ENCODE data around the gene DDIT3. TPM values are rescaled to one million over a fixed set of nuclear protein-coding genes. Genes with fewer than 3 reads are reported as not detected.

The DDIT3 gene
- total RNA-seq, 2 experiments from 2014 or later = 32.3 to 42.7 TPM

GRCh38 chr12:57470286-57470969 lies 49.9 kb downstream of the DDIT3 start:
- intact Hi-C loops (cut with micrococcal nuclease; ENCODE audit: unreplicated experiment) = no loop called here
- no peak overlapping the region for H2AFZ ChIP-seq (ENCODE audit: low read length)
- H3K79me2 ChIP-seq (ENCODE audit: insufficient read depth, low read depth, low read length) = no peaks in the 10 kb centered on the region
- no peaks in the 10 kb centered on the region for H3K4me1 ChIP-seq (ENCODE audit: insufficient read depth, low read length, poor library complexity, severe bottlenecking)
- H3K27ac ChIP-seq (ENCODE audit: low read depth, low read length, poor library complexity, severe bottlenecking) = no peak overlapping the region
- no peaks in the 10 kb centered on the region for H3K9me2 ChIP-seq (ENCODE audit: insufficient read depth, low read length)
- peaks cover 64% of the 10 kb centered on the region for H3K36me3 ChIP-seq (ENCODE audit: insufficient read depth, low read length)
- no peak for DNase-seq (ENCODE audit: low spot score)
- CTCF ChIA-PET (ENCODE audit: unreplicated experiment) = no interaction called here
- POLR2A ChIA-PET = interaction anchor here (0.5 kb wide), 1 partner anchor 22 kb away, joined by 3 read pairs; no protein-coding TSS in a partner anchor
- H4K20me1 ChIP-seq (ENCODE audit: insufficient read depth, low read length) = no peaks in the 10 kb centered on the region
- no peaks in the 10 kb centered on the region for H3K9me3 ChIP-seq (ENCODE audit: low read length)
- no peak for TF ChIP-seq EZH2phosphoT487 (IDR thresholded peaks at IDR 0.05; ENCODE audit: borderline replicate concordance, low read depth, low read length)
- no peak for TF ChIP-seq CTCF (conservative IDR thresholded peaks at IDR 0.05; ENCODE audit: low read length)
- no peak overlapping the region for H3K4me2 ChIP-seq (ENCODE audit: low read length)
- H3K4me3 ChIP-seq (ENCODE audit: low read depth, low read length, poor library complexity, severe bottlenecking) = no peak overlapping the region
- BruUV-seq (replicated peaks) = no TSS peak

- intact Hi-C loops (cut with micrococcal nuclease; ENCODE audit: unreplicated experiment) = no loop called here
- TF ChIP-seq CTCF (conservative IDR thresholded peaks at IDR 0.05; ENCODE audit: low read length) (no peak), EZH2phosphoT487 (IDR thresholded peaks at IDR 0.05; ENCODE audit: borderline replicate concordance, low read depth, low read length) (no peak)
- DNase-seq (ENCODE audit: low spot score) = no peak
- H3K27ac ChIP-seq (ENCODE audit: low read depth, low read length, poor library complexity, severe bottlenecking) = no peak overlapping the region
- POLR2A ChIA-PET = no interaction called here
- BruUV-seq (replicated peaks) = no TSS peak
- no peaks in the 10 kb centered on the region for H3K9me2 ChIP-seq (ENCODE audit: insufficient read depth, low read length)
- H3K9me3 ChIP-seq (ENCODE audit: low read length) = no peaks in the 10 kb centered on the region
- CTCF ChIA-PET (ENCODE audit: unreplicated experiment) = no interaction called here
- H3K4me3 ChIP-seq (ENCODE audit: low read depth, low read length, poor library complexity, severe bottlenecking) = no peak overlapping the region
- no peak overlapping the region for H2AFZ ChIP-seq (ENCODE audit: low read length)
- no peaks in the 10 kb centered on the region for H3K79me2 ChIP-seq (ENCODE audit: insufficient read depth, low read depth, low read length)
- no peaks in the 10 kb centered on the region for H4K20me1 ChIP-seq (ENCODE audit: insufficient read depth, low read length)
- H3K4me1 ChIP-seq (ENCODE audit: insufficient read depth, low read length, poor library complexity, severe bottlenecking) = no peaks in the 10 kb centered on the region
- peaks cover 55% of the 10 kb centered on the region for H3K36me3 ChIP-seq (ENCODE audit: insufficient read depth, low read length)
- no peak overlapping the region for H3K4me2 ChIP-seq (ENCODE audit: low read length)
Observed at GRCh38 chr12:57469296-57470164, 50.8 kb downstream of the DDIT3 start.
